Left renal cortex interstitium (tissue), 4 donors: ENCODE data around the gene ABCF2. TPM values are rescaled to one million over a fixed set of nuclear protein-coding genes. Genes with fewer than 3 reads are reported as not detected.

Source experiments
- DNase-seq, 4 donors: peaks; one replicate each; pipeline ENCODE4 v3.0.0-alpha.2; 2013; ENCODE audit warnings: low read depth in 4 of 4, low spot score in 2 of 4, missing footprints in 1 of 4
- polyA plus RNA-seq, 4 donors: library from polyadenylated mRNA; unstranded; fragments of 120-200 nt; gene quantifications; one replicate each; pipeline ENCODE4 v1.2.1, GENCODE V29; 2013; ENCODE audit not compliant: insufficient read length in 4 of 4

The ABCF2 gene
- polyA plus RNA-seq, 4 donors, result 25.1 to 28.4 (median 26.6) TPM

GRCh38 chr7:151242159-151243044 is 15.4 kb upstream of the ABCF2 start:
- no peak for DNase-seq

DNA sequence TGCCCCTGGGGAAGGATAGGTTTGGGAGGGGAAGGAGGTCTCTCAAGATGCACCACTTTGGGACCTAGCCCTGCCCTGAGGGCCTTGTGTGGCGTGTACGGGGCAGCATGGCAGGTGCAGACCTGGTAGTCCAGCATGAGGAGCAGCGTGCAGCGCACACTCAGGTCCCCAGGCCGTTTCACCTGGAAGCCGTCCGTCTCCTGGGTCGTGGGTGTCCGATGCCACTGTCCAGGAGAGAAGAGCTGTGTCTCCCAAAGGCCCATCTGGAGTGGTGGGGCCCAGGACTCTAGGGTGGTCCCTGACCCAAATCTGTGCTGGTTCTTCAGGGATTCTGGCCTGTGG is 14.7 kb upstream of the ABCF2 start:
- DNase-seq, result no peak

- no peak for DNase-seq
Observed at GRCh38 chr7:151240942-151241754, 14.1 kb upstream of the ABCF2 start.

- no peak for DNase-seq
Observed at GRCh38 chr7:151240536-151240935, 13.5 kb upstream of the ABCF2 start.

DNA sequence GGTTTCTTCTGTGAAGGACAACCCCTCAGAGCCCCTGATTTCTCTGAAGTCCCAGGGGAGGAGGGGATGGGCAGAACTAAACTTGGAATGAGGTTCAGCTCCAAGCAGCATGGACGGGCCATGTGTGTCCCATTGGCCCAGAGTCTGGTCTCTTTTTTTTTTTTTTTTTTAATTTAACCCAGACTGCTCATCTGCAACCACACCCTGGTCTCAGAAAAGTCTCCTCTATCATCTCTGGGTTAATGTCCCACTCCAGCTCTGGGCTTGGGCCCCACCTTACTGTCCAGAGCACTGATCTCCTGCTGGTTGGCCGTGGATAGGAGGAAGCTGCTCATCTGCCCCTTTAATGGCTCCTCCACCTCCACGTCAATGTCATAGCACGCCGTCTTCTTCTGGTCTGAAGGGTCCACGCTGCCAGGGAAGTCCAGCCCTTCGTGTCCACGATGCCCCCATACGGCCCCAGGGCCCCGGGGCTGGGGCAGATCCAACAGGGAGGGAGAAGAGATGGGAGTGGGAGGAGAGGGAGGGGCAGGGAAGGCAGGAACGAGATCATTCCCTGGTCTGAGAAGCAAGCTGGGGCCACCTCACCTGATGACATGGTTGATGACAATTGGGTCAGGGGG is 12.9 kb upstream of the ABCF2 start:
- no peak for DNase-seq

GRCh38 chr7:151238924-151239836 is 12.2 kb upstream of the ABCF2 start:
- no peak for DNase-seq

GRCh38 chr7:151238190-151238810 is 11.3 kb upstream of the ABCF2 start:
- DNase-seq, result no peak

DNA sequence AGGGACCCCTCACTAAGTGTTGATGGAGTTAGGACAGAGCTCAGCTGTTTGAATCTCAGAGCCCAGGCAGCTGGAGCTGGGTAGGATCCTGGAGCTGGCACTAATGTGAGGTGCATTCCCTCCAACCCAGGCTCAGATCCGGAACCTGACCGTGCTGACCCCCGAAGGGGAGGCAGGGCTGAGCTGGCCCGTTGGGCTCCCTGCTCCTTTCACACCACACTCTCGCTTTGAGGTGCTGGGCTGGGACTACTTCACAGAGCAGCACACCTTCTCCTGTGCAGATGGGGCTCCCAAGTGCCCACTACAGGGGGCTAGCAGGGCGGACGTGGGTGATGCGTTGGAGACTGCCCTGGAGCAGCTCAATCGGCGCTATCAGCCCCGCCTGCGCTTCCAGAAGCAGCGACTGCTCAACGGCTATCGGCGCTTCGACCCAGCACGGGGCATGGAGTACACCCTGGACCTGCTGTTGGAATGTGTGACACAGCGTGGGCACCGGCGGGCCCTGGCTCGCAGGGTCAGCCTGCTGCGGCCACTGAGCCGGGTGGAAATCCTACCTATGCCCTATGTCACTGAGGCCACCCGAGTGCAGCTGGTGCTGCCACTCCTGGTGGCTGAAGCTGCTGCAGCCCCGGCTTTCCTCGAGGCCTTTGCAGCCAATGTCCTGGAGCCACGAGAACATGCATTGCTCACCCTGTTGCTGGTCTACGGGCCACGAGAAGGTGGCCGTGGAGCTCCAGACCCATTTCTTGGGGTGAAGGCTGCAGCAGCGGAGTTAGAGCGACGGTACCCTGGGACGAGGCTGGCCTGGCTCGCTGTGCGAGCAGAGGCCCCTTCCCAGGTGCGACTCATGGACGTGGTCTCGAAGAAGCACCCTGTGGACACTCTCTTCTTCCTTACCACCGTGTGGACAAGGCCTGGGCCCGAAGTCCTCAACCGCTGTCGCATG is 10.5 kb upstream of the ABCF2 start:
- DNase-seq, result no peak

DNA sequence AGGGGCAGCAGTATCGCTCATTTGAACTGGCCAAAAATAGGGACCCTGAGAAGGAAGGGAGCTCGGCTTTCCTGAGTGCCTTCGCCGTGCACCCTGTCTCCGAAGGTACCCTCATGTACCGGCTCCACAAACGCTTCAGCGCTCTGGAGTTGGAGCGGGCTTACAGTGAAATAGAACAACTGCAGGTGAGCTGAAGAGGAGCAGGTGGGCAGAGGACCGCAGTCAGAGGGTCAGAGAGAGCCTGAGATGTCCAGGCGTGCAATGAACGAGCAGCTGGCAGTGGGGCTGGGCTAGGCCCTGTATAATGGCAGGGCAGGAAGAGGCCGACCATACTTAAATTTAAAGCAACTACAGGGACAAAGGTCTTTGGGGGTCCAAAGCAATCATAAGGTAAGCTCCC is 9.4 kb upstream of the ABCF2 start:
- no peak for DNase-seq

GRCh38 chr7:151235091-151235787 is 8.2 kb upstream of the ABCF2 start:
- no peak for DNase-seq

DNA sequence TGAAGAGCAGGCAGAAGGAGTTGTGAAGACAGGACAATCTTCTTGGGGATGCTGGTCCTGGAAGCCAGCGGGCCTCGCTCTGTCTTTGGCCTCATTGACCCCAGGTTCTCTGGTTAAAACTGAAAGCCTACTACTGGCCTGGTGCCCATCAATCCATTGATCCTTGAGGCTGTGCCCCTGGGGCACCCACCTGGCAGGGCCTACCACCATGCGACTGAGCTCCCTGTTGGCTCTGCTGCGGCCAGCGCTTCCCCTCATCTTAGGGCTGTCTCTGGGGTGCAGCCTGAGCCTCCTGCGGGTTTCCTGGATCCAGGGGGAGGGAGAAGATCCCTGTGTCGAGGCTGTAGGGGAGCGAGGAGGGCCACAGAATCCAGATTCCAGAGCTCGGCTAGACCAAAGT is 6.8 kb upstream of the ABCF2 start:
- no peak for DNase-seq

DNA sequence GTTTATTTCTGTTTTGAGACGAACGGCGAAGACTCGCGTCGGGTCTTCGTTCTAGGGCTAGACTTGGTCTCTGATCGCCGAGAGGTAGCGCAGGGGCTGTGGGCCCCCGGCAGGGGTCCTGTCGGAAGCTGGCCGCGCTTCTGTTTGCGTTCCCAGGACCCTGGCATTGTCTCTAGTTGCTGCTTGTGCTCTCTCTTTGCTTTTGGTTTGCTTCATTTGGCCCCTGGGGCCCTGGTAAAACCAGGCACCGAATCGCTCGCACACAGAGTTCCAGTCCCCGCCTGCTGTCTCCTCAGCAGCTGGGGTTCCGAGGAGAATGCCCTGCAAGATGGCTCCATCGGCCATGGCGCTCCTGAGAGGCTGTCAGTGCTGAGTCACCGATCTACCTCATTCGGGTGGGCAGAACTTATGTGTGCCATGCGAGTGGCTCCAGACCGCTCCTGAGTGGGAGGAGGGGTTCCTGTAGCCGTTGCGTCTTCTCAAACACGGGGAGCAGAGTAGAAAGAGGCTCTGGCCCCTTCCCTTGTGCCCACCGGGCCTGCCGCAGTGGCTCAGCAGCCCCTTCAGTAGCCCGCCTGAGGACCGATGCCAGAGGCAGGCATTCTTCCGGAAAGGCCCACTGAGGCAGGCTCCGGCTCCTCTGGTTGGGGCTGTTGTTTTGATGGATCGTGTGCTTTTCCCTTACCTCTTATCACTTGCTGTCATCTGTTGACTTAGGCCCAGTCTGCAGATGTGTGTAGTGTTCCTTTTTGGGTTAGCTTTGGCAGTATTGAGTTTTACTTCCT is 6.1 kb upstream of the ABCF2 start:
- no peak for DNase-seq

- DNase-seq, result peak in 1 of 4 donors; percentile 80
Observed at GRCh38 chr7:151232091-151232916, 5.3 kb upstream of the ABCF2 start, which contains the start of gene CHPF2. Gene CHPF2 (plus strand): TSS chr7:151232483. CDS start chr7:151234012, 1,529 bp downstream.

DNA sequence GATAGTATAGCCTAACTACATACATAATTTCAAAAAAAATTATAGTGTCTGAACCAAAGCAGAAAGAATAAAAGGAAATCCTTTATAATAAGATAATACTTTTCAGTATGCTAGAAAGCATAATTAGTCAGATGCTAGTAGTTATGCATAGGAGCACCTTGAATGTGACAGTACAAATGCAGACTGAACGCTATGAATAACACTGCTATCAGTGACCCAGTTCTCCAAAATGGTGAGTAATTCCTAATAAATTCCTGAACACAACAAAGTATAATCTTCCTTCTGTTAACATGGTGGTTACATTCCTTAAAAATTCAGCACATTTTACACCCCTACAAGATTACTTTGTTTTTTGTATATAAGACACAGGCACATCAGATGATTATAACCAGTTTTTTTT is 4.1 kb upstream of the ABCF2 start:
- no peak for DNase-seq

GRCh38 chr7:151229249-151229648 is 2.2 kb upstream of the ABCF2 start:
- DNase-seq, result no peak
